Panc1 (cell line): ENCODE data around the gene TNRC6C. TPM values are rescaled to one million over a fixed set of nuclear protein-coding genes. Genes with fewer than 3 reads are reported as not detected.

Experiments
- ATAC-seq: fragments of 200-7000 bp; cut with Tn5 transposase; 2 replicates; pipeline ENCODE4 v1.9.1; 2020; ENCODE audit warnings: mild to moderate bottlenecking, moderate library complexity
- BruUV-seq: library from RNA; stranded (reverse); fragments of 400-500 nt; replicated peaks from 2 replicates; lab custom pipeline; 2021; lab: Mats Ljungman, UMichigan
- CTCF ChIA-PET: fragments of 300-600 bp; sonication (Branson Sonifier 250); formaldehyde crosslinking; loops from one replicate; lab custom pipeline; 2022; ENCODE audit warnings: antibody characterized with exemption; lab: Charles Lee
- POLR2A ChIA-PET: fragments of 300-600 bp; sonication (Branson Sonifier 250); formaldehyde crosslinking; loops from one replicate; lab custom pipeline; 2022; ENCODE audit warnings: antibody characterized with exemption; lab: Charles Lee
- DNase-seq: peaks from one replicate; pipeline ENCODE4 v3.0.0-alpha.2; 2010; ENCODE audit warnings: low read depth, low spot score
- H3K27ac ChIP-seq: 2 replicates; pipeline ENCODE4 v1.5.1; 2011; ENCODE audit warnings: mild to moderate bottlenecking, low read length, inconsistent platforms
- H3K27me3 ChIP-seq: fragments of 200-500 bp; sonication (Bioruptor generic); 2 replicates; pipeline ENCODE4 v1.6.0; 2014; ENCODE audit warnings: low read length, inconsistent platforms; ENCODE audit not compliant: control insufficient read depth, insufficient read depth
- H3K36me3 ChIP-seq: fragments of 200-500 bp; sonication (Bioruptor generic); 2 replicates; pipeline ENCODE4 v1.5.1; 2014; ENCODE audit warnings: inconsistent platforms, mild to moderate bottlenecking, low read length, moderate library complexity; ENCODE audit not compliant: control insufficient read depth, insufficient read depth
- H3K4me1 ChIP-seq: 2 replicates; pipeline ENCODE4 v1.5.1; 2011; ENCODE audit warnings: inconsistent platforms, mild to moderate bottlenecking, low read length, moderate library complexity; ENCODE audit not compliant: control insufficient read depth, insufficient read depth
- H3K4me3 ChIP-seq, 2 experiments: 2 replicates each; pipeline ENCODE4 v1.5.1; 2011 to 2012; ENCODE audit warnings: low read depth in 2 of 2, low read length in 2 of 2, mild to moderate bottlenecking in 2 of 2, inconsistent platforms in 1 of 2, moderate library complexity in 1 of 2
- H3K9me3 ChIP-seq: fragments of 200-500 bp; sonication (Bioruptor generic); 2 replicates; pipeline ENCODE4 v1.5.1; 2014; ENCODE audit warnings: low read depth, mild to moderate bottlenecking, inconsistent platforms, low read length, moderate library complexity; ENCODE audit not compliant: control insufficient read depth, insufficient read depth
- CTCF ChIP-seq: fragments of 450-650 bp; IDR thresholded peaks from 2 replicates; pipeline ENCODE4 v1.5.1; 2017; ENCODE audit warnings: mild to moderate bottlenecking
- POLR2AphosphoS5 ChIP-seq: IDR thresholded peaks from 2 replicates; pipeline ENCODE4 v1.6.1; 2012; ENCODE audit warnings: mild to moderate bottlenecking, low read depth, low read length, moderate library complexity
- REST ChIP-seq, 2 experiments: IDR thresholded peaks; 2 replicates each; pipeline ENCODE4 v1.6.1; 2011 to 2012; ENCODE audit warnings: low read depth in 2 of 2, control low read depth in 1 of 2, low read length in 1 of 2, mild to moderate bottlenecking in 1 of 2, moderate library complexity in 1 of 2; ENCODE audit not compliant: insufficient read depth in 1 of 2
- SIN3A ChIP-seq: IDR thresholded peaks from 2 replicates; pipeline ENCODE4 v1.6.1; 2012; ENCODE audit warnings: low read depth, mild to moderate bottlenecking, low read length, moderate library complexity, borderline replicate concordance; ENCODE audit not compliant: insufficient read depth
- TCF7L2 ChIP-seq: IDR thresholded peaks from 2 replicates; pipeline ENCODE4 v1.6.1; 2011; ENCODE audit warnings: mild to moderate bottlenecking, low read depth, low read length, inconsistent platforms
- in situ Hi-C: cut with HindIII; loops from 2 replicates; pipeline ENCODE4 v1.10.0; 2016; ENCODE audit warnings: low sequenced_read_pairs, low pct_unique_long_range_greater_than_20kb
- intact Hi-C: fragments of 100-400 bp; cut with micrococcal nuclease; formaldehyde crosslinking; loops from one replicate; pipeline ENCODE4 v1.10.0; 2022; ENCODE audit not compliant: unreplicated experiment
- total RNA-seq: library from RNA; stranded (reverse); gene quantifications from one replicate; pipeline ENCODE4 v1.2.1, GENCODE V29; 2021; ENCODE audit not compliant: unreplicated experiment

The TNRC6C gene
- total RNA-seq, 1 experiment from 2014 or later = 10.1 TPM

GRCh38 chr17:77928519-77929179 lies 29.9 kb upstream of the TNRC6C start:
- no peaks in the 10 kb centered on the region for H3K4me1 ChIP-seq
- no peak overlapping the region for H3K4me3 ChIP-seq
- no peaks in the 10 kb centered on the region for H3K36me3 ChIP-seq
- no peak overlapping the region for H3K27ac ChIP-seq
- DNase-seq (no peak), ATAC-seq (no peak)
- intact Hi-C loops = no loop called here
- BruUV-seq = no TSS peak
- ChIA-PET POLR2A (interaction anchor here (0.6 kb wide), 1 partner anchor 380 kb away, joined by 5 read pairs; no protein-coding TSS in a partner anchor), CTCF (no interaction called here)
- no peaks in the 10 kb centered on the region; the same call in 1 of the 2 replicates for H3K27me3 ChIP-seq
- in situ Hi-C loops = no loop called here
- no peaks in the 10 kb centered on the region for H3K9me3 ChIP-seq
- TF ChIP-seq CTCF (no peak), SIN3A (no peak), TCF7L2 (no peak), POLR2AphosphoS5 (no peak), REST (IDR thresholded peaks at IDR 0.05; ENCODE audit: insufficient read depth in 1 of 2, low read depth in 2 of 2, low read length in 1 of 2) (no peak)

GRCh38 chr17:77929180-77929564 lies 29.3 kb upstream of the TNRC6C start:
- H3K4me3 ChIP-seq = no peak overlapping the region
- no peaks in the 10 kb centered on the region for H3K4me1 ChIP-seq
- no peak for DNase-seq
- H3K27me3 ChIP-seq = no peaks in the 10 kb centered on the region; the same call in 1 of the 2 replicates
- intact Hi-C loops = no loop called here
- H3K27ac ChIP-seq = no peak overlapping the region
- H3K36me3 ChIP-seq = no peaks in the 10 kb centered on the region
- H3K9me3 ChIP-seq = no peaks in the 10 kb centered on the region
- ChIA-PET POLR2A (interaction anchor here (0.6 kb wide), 1 partner anchor 381 kb away, joined by 5 read pairs; no protein-coding TSS in a partner anchor), CTCF (no interaction called here)
- ATAC-seq = no peak; the same call in 1 of the 2 replicates
- in situ Hi-C loops = no loop called here
- no TSS peak for BruUV-seq
- TF ChIP-seq CTCF (no peak), POLR2AphosphoS5 (no peak), REST (IDR thresholded peaks at IDR 0.05; ENCODE audit: insufficient read depth in 1 of 2, low read depth in 2 of 2, low read length in 1 of 2) (no peak), TCF7L2 (no peak), SIN3A (no peak)
